ENCODE data around the gene LRRC8E.

DNA sequence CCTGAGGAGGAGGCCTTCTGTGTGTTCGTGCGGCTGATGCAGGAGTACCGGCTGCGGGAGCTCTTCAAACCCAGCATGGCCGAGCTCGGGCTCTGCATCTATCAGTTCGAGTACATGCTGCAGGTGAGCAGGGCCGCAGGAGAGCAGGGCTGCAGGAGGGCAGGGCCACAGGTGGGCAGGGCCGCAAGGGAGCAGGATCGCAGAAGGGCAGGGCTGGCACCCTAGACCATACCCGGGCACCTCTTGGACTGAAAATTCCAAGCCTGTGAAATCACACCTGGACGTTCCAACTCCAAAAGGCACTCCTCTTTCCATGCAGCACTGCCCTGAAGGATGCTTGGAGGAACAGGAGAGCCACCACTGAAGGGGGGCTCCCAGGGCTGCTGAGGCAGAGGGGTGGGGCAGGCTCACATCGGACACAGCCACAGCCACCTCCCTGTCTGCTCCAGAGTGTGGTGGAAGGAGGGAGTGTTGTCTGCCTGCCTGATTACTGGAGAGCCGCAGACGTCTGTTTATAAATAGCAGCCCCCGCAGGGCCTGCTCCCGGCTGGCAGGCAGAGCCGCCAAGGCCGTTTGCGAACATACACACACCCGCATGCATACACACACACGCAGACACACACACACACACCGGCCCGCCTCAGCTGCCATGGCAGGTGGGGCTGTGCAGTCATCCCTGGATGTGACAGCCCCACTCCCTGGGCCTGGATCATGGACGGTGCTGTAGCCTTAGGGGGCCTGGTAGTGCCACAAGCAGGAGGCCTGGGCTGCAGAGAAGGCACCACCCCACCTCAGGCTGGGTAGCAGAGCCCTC lies 38.1 kb upstream of the LRRC8E start:
- TF ChIP-seq, protein P1, sequence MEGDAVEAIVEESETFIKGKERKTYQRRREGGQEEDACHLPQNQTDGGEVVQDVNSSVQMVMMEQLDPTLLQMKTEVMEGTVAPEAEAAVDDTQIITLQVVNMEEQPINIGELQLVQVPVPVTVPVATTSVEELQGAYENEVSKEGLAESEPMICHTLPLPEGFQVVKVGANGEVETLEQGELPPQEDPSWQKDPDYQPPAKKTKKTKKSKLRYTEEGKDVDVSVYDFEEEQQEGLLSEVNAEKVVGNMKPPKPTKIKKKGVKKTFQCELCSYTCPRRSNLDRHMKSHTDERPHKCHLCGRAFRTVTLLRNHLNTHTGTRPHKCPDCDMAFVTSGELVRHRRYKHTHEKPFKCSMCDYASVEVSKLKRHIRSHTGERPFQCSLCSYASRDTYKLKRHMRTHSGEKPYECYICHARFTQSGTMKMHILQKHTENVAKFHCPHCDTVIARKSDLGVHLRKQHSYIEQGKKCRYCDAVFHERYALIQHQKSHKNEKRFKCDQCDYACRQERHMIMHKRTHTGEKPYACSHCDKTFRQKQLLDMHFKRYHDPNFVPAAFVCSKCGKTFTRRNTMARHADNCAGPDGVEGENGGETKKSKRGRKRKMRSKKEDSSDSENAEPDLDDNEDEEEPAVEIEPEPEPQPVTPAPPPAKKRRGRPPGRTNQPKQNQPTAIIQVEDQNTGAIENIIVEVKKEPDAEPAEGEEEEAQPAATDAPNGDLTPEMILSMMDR (conservative IDR thresholded peaks at IDR 0.05; ENCODE audit: low read length), result no peak
- no peak for TF ChIP-seq EZH2phosphoT487 (IDR thresholded peaks at IDR 0.05; ENCODE audit: borderline replicate concordance)
